ENCODE measurements around the gene SPIRE2.

The SPIRE2 gene

DNA sequence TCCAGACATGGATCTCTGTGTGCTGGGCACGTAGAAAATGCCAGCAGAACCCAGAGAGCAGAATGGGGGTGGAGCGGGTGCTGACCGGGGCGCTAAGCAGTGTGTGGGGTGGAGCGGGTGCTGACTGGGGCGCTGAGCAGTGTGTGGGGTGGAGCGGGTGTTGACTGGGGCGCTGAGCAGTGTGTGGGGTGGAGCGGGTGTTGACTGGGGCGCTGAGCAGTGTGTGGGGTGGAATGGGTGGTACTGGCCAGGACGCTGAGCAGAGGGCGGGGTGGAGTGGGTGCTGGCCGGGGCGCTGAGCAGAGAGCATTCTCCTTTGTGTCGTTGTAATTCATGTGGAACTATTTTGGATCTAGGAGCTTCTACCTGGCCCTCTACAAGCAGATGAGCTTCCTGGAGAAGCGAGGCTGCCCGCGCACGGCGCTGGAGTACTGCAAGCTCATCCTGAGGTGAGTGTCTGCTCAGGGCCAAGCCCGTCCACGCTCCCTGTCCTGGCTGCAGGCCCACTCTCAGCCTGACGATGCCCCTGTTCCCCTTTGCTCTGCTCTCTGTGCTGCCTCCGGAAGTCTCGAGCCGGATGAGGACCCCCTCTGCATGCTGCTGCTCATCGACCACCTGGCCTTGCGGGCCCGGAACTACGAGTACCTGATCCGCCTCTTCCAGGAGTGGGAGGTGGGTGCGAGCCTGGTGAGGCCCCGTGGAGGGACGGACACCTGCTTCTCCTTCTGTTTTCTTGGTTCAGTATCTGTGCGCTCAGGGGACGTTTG is 70.1 kb downstream of the SPIRE2 start:
- TF ChIP-seq POLR2A (IDR thresholded peaks at IDR 0.05; ENCODE audit: low read length) (no peak), GATA1 (IDR thresholded peaks at IDR 0.05; ENCODE audit: low read depth, low read length) (no peak)
- DNase-seq: no peak

DNA sequence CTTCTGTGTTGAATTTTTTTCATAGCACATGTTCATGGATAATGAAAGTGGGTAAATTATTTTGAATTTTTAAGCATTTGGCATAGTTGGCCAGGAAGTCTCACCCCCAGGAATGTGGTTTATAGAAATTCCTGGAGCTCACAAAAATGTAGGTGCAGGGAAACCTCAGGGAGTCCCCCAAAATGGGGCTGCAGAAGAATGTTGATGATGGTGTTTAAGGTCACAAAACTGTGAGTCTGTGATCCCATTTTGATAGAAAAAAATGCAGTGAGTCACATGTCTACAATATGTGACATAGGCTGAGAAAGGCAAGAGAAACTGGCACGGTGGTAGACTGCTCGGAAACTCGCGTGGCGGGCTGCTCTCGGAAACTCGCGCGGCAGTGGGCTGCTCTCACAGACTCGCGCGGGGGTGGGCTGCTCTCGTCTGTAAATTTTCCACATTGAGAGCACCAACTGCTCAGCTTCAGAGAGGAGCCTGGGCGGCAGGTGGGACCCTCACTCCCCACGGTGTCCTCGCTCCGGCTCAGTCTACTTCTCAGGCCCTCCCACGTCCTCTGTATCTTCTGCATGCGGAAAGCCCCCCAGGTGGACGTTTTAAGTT is 71.7 kb downstream of the SPIRE2 start:
- TF ChIP-seq GATA1 (IDR thresholded peaks at IDR 0.05; ENCODE audit: low read depth, low read length): no peak
- TF ChIP-seq POLR2A (IDR thresholded peaks at IDR 0.05; ENCODE audit: low read length): no peak
- no peak for DNase-seq

DNA sequence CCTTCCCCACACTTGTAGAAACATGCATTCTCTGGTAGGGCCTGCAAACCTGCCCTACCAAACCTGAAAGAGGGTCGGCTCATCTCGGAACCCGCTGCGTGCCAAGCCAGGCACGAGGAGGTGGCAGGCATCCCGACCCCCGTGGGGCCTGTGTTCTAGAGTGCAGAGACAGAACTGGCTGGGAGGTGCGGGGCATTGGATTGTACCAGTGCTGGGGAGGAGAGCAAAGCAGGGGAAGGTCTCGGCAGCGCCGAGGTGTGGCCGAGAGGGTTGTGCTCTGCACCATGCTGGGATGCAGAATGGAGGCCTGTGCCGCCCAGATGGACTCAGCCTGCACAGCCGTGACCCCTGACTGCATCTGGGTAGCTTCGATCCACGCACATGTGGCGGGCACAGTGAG is 72.6 kb downstream of the SPIRE2 start:
- no peak for DNase-seq
- TF ChIP-seq GATA1 (IDR thresholded peaks at IDR 0.05; ENCODE audit: low read depth, low read length) (no peak), POLR2A (IDR thresholded peaks at IDR 0.05; ENCODE audit: low read length) (no peak)

DNA sequence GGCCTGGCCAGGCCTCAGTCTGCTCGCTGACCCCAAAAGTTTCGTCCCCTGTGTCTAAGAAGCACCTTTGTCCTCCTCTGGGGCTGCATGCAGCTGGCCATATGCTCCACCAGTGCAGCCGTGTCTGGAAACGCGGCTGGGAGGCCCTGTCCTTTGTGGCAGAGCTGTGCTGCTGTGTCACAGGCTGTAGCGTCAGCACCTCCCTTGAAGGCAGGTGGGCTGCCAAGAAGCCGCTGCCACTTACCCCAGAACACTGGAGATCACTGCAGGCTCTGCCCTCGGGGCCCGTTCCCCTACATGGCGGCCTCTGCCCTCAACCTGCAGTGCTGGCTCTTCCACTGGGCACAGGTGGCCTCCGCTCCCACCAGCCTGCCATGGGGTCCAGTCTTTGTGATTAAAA is 74.7 kb downstream of the SPIRE2 start:
- TF ChIP-seq POLR2A (IDR thresholded peaks at IDR 0.05; ENCODE audit: low read length) (no peak), GATA1 (IDR thresholded peaks at IDR 0.05; ENCODE audit: low read depth, low read length) (no peak)
- DNase-seq: no peak

DNA sequence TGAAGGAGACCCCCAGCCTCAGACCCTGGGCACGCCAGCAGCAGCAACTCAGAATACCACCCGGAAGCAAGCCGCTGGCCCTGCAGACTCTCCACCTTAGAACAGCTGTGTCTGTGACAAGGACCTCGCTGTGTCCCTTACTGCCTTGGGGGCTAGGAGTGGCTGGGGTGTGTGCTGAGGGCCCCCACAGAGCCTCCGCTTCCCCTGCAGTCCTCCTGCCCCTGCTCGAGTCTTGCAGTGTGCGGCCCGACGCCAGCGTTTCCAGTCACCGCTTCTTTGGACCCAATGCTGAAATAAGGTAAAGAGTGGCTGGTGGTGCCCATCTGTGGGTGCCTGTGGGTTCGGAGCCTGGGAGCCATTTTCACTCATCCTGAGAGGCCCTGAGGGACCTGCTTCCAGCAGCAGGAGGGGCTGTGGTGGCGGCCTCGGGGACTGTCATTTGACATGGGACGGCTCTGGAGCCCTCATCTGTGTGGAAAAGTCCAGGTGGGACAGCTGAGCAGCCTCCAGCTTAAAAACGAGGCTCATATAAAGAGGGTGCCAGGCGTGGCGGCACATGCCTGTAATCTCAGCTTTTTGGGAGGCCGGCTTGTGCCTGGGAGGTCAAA is 75.7 kb downstream of the SPIRE2 start:
- TF ChIP-seq GATA1 (IDR thresholded peaks at IDR 0.05; ENCODE audit: low read depth, low read length) (no peak), POLR2A (IDR thresholded peaks at IDR 0.05; ENCODE audit: low read length) (no peak)
- no peak for DNase-seq

DNA sequence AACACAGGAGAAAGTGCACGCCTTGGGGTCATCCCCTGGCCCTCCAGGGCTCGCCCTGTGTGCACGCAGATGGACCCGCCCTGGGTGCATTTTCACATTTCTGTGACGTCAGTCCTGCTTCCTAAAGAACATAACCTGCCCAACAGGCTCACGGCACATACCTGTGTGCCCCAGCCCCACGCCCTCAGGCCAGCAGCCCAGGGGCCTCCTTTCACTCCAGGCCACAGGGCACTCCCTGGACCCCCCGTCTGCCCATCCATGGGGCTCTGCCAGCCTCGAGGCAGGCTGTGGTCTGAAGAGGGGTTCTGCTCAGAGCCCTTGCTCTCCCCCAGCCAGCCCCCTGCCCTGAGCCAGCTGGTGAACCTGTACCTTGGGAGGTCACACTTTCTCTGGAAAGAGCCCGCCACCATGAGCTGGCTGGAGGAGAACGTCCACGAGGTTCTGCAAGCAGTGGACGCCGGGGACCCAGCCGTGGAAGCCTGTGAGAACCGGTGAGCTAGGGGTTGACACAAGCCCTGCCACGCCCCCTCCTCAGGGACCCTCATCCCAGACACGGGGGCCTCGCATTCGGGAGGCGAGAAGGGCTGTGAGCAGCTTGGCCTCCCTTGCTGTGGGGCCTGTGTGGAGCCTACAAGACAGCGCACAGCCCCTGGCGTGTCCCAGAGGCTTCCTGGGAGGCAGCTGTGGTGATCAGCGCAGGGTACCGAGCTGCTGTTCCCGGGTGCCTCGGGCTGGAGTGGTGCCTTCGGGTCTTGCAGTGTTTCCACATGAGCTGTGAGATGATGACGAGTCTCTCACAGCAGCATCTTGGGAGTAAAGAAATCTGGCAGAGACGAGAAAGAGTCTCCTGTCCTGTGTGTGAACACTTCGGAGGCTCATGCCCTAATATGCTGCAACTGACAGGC is 76.6 kb downstream of the SPIRE2 start:
- DNase-seq: no peak
- no peak for TF ChIP-seq GATA1 (IDR thresholded peaks at IDR 0.05; ENCODE audit: low read depth, low read length)

DNA sequence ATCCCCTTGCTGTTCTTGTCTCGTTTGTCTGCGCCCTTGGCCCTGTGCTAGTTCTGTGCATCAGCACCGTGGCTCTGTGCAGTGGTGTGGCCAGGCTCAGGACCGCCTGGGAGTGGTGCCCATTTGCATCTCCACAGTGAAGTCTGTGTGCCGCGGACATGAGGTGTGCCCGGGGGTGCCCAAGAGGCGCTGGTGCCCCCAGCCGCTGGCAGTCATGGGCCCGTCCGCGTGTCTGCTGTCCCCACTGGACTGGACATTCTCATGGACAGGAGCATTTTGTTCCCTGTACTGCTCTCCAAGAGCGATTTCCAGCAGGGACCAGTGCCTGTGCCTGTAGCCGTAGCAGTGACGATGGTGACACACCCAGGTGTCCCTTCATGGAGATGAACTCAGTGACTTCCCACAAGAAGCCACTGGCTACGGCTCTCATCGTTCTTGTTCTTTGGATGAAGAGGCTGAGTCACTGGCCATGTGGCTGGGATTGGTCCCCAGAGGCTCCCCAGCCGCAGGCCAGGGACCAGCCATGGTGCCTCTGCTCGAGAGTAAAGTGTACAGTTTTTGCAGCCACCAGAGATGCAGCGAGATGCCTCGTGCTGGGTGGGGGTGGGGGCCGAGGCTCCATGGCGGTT is 77.3 kb downstream of the SPIRE2 start:
- DNase-seq: no peak
- TF ChIP-seq GATA1 (IDR thresholded peaks at IDR 0.05; ENCODE audit: low read depth, low read length) (no peak), POLR2A (IDR thresholded peaks at IDR 0.05; ENCODE audit: low read length) (no peak)

DNA sequence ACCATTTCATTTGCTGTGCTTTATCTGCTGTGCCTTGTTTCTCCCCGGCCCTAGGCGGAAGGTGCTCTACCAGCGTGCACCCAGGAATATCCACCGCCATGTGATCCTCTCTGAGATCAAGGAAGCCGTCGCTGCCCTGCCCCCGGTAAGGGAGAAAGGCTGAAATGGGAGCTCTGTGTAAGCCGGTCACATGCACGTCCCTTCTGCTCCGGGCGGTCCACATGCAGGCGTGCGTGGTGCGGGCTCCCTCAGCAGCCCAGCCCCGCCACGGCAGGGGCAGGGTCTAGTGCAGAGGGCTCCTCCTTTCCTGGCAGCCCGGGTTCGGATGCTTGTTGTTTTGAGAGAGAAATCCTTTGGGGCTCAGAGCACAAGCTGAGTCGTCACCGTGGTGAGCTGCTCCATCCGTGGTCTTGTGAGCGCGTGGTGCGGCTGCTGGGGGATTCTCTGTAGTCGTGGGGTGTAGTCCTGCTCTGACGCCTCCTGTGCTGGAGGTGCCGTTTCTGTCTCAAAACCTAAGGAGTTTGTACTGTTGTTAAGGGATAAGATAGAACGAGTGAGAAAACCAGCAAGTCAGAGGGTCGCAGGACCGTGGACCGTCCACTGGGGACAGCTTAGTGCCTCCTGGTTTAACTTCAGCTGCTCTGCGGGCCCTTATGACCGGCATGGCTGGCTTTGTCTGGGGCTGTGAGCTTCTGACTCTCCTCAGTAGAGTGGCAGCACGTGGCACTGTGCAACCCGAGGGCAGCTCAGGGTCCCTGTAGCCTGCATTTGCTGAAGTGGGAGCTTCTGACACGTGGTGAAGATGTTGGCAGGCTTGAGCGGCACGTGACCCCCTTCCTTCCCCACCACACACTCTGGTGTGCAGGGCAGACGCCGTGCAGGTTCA is 78.1 kb downstream of the SPIRE2 start:
- TF ChIP-seq GATA1 (IDR thresholded peaks at IDR 0.05; ENCODE audit: low read depth, low read length) (no peak), POLR2A (IDR thresholded peaks at IDR 0.05; ENCODE audit: low read length) (no peak)
- no peak for DNase-seq

DNA sequence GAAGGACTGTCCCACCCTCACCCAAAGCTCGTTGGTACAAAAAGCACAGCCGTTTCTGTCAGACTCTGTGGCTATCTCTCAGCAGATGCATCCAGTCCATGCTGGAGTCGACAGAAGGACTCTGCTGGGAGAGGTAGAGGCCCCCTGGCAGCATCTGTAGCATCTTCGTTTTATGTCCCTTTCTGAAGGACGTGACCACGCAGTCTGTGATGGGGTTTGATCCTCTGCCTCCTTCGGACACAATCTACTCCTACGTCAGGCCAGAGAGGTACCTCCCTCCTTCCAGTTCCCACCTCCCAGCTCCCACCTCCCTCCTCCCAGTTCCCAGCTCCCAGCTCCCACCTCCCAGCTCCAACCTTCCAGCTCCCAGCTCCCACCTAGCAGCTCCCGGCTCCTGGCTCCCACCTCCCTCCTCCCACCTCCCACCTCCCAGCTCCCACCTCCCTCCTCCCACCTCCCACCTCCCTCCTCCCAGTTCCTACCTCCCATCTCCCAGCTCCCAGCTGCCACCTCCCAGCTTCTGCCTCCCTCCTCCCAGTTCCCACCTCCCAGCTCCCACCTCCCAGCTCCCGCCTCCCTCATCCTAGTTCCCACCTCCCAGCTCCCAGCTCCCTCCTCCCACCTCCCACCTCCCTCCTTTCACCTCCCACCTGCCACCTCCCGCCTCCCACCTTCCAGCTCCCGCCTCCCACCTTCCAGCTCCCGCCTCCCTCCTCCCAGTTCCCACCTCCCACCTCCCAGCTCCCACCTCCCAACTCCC is 79.0 kb downstream of the SPIRE2 start:
- peak in 1 of 2 experiments; percentile 46 for DNase-seq
- TF ChIP-seq GATA1 (IDR thresholded peaks at IDR 0.05; ENCODE audit: low read depth, low read length) (no peak), POLR2A (IDR thresholded peaks at IDR 0.05; ENCODE audit: low read length) (no peak)

DNA sequence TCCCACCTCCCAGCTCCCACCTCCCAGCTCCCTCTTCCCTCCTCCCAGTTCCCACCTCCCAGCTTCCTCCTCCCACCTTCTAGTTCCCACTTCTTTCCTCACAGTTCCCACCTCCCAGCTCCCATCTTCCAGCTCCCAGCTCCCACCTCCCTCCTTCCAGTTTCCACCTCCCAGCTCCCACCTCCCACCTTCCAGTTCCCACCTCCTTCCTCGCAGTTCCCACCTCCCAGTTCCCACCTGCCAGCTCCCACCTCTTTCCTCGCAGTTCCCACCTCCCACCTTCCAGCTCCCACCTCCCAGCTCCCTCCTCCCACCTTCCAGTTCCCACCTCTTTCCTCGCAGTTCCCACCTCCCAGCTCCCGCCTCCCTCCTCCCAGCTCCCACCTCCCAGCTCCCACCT is 80.0 kb downstream of the SPIRE2 start:
- no peak for TF ChIP-seq POLR2A (IDR thresholded peaks at IDR 0.05; ENCODE audit: low read length)
- no peak for TF ChIP-seq GATA1 (IDR thresholded peaks at IDR 0.05; ENCODE audit: low read depth, low read length)
- DNase-seq: peak in 1 of 2 experiments; percentile 49

DNA sequence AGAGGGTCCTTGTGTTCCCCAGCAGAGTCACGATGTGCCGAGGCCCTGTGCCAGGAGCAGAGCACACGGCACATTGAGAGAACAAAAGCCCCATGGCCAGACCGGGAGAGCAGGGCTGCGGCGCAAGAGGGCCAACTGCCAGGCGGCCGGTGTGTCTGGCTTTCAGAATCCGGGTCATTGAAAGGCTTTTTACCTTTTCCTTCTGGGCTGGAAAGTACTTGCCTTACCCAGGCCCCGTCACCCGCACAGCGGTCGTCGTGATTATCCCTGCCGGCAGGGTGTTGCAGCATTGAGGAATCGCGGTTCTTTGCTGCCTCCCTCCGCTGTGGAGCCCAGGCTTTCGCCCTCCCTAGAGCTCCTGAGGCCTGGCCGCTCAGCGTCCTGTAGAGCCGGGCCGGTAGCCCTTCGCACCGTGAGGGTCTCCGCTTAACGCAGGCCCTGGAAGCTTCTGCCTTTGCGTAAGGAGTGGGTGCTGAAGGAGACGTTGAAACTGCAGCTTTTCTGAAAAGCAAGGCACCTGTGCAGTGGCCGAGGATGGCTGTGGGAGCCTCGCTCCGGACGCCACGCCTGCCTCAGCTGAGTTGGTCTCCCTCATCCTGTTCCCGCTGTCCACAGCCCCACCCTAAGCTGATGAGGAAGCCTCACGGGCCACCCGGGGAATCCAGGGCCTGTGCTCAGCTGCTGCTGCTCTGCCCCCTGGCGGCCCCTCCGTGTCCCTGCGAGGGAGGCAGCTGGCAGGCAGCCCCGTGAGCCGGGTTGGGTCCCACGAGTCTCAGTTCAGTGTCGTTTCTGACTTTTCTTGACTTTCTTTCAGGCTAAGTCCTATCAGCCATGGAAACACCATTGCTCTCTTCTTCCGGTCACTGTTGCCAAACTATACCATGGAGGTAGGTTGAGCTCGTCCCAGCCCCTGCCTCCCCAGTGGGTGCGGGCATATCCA is 81.8 kb downstream of the SPIRE2 start:
- DNase-seq: peak; percentile 66 to 81
- no peak for TF ChIP-seq POLR2A (IDR thresholded peaks at IDR 0.05; ENCODE audit: low read length)
- TF ChIP-seq GATA1 (IDR thresholded peaks at IDR 0.05; ENCODE audit: low read depth, low read length): no peak
